Sigmoid colon (tissue), 4 donors: ENCODE measurements around the gene SEPTIN3.

Experiments
- CTCF ChIP-seq, 4 experiments: fragments of 450-650 bp in 3 of 4; fragments of 200-600 bp in 1 of 4; IDR thresholded peaks; one replicate each; pipeline ENCODE4 v1.5.1; 2016 to 2019; ENCODE audit warnings: antibody characterized with exemption in 4 of 4, mild to moderate bottlenecking in 3 of 4, moderate library complexity in 2 of 4
- EP300 ChIP-seq, 4 donors: sonication (generic); formaldehyde crosslinking; IDR thresholded peaks; one replicate each; pipeline ENCODE4 v1.6.1; 2017; ENCODE audit warnings: antibody characterized with exemption in 4 of 4
- POLR2A ChIP-seq, 2 donors: fragments of 450-650 bp; IDR thresholded peaks; one replicate each; pipeline ENCODE4 v1.6.1; 2016; ENCODE audit warnings: antibody characterized with exemption in 2 of 2, mild to moderate bottlenecking in 2 of 2, moderate library complexity in 2 of 2
- POLR2AphosphoS5 ChIP-seq, 4 donors: sonication (generic); formaldehyde crosslinking; IDR thresholded peaks; one replicate each; pipeline ENCODE4 v1.6.1; 2017; ENCODE audit warnings: antibody characterized with exemption in 4 of 4

DNA sequence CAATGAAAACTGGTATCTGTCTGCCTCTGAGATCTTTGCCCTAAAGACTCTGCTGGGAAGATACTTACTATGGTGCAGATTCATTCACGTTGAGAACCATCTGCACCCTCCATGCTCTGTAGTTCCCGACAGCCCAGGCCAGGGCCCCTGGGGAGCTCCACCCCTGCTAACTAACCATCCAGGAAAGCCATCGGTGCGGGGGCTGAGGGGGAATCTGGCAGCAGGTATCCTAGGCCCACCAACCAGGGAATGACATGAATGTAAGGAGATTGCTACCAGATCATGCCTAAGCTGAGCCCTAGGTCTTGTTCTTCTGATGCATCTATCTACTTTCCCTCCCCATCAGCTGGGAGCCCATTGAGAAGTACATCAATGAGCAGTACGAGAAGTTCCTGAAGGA is 18.0 kb downstream of the SEPTIN3 start:
- no peak for TF ChIP-seq POLR2A (IDR thresholded peaks at IDR 0.05)
- no peak for TF ChIP-seq CTCF (IDR thresholded peaks at IDR 0.05)
- no peak for TF ChIP-seq POLR2AphosphoS5 (IDR thresholded peaks at IDR 0.05)
- TF ChIP-seq EP300 (IDR thresholded peaks at IDR 0.05) = no peak
